ENCODE data around the gene SPSB2.

Gene SPSB2

GRCh38 chr12:6826734-6827436 is 46.2 kb downstream of the SPSB2 start:
- TF ChIP-seq CTCF (conservative IDR thresholded peaks at IDR 0.05; ENCODE audit: low read length) = no peak
- H3K4me3 ChIP-seq (ENCODE audit: low read length) = no peak overlapping the region
- DNase-seq (ENCODE audit: low read depth) = no peak

GRCh38 chr12:6826125-6826733 is 46.9 kb downstream of the SPSB2 start:
- no peak overlapping the region for H3K4me3 ChIP-seq (ENCODE audit: low read length)
- no peak for DNase-seq (ENCODE audit: low read depth)
- TF ChIP-seq CTCF (conservative IDR thresholded peaks at IDR 0.05; ENCODE audit: low read length) = no peak

GRCh38 chr12:6825398-6826124 is 47.5 kb downstream of the SPSB2 start:
- TF ChIP-seq CTCF (conservative IDR thresholded peaks at IDR 0.05; ENCODE audit: low read length) = peak; percentile 89
- peak overlapping the region; percentile 52 for H3K4me3 ChIP-seq (ENCODE audit: low read length)
- peak; percentile 80 for DNase-seq (ENCODE audit: low read depth)

- TF ChIP-seq CTCF (conservative IDR thresholded peaks at IDR 0.05; ENCODE audit: low read length) = no peak
- DNase-seq (ENCODE audit: low read depth) = peak; percentile 29
- H3K4me3 ChIP-seq (ENCODE audit: low read length) = peak overlapping the region; percentile 52
These were observed 48.2 kb downstream of the SPSB2 start for GRCh38 chr12:6824901-6825381.

- DNase-seq (ENCODE audit: low read depth) = no peak
- no peak overlapping the region for H3K4me3 ChIP-seq (ENCODE audit: low read length)
- no peak for TF ChIP-seq CTCF (conservative IDR thresholded peaks at IDR 0.05; ENCODE audit: low read length)
These were observed 48.9 kb downstream of the SPSB2 start for GRCh38 chr12:6824085-6824775.

- H3K4me3 ChIP-seq (ENCODE audit: low read length) = no peak overlapping the region
- no peak for DNase-seq (ENCODE audit: low read depth)
- no peak for TF ChIP-seq CTCF (conservative IDR thresholded peaks at IDR 0.05; ENCODE audit: low read length)
These were observed 49.7 kb downstream of the SPSB2 start for GRCh38 chr12:6823182-6824084.
